Measurements from ENCODE around the gene JAKMIP2. TPM values are rescaled to one million over a fixed set of nuclear protein-coding genes. Genes with fewer than 3 reads are reported as not detected.

The JAKMIP2 gene
- total RNA-seq, 5 donors from 2014 or later (not counting 1 experiment from before 2014, with no cell fraction given), result 1.8 to 8.3 (median 5.7) TPM

GRCh38 chr5:147699496-147700088 is 82.9 kb downstream of the JAKMIP2 start:
- H3K27ac ChIP-seq (ENCODE audit: low read length), result no peak overlapping the region
- no peak overlapping the region for H3K4me3 ChIP-seq (ENCODE audit: control insufficient read depth in 1 of 2, extremely low read depth in 1 of 2, low read length in 1 of 2)
- no peaks in the 10 kb centered on the region for H3K27me3 ChIP-seq (replicated peaks in 1 of 2; ENCODE audit: control insufficient read depth in 2 of 2, extremely low read depth in 1 of 2, insufficient read depth in 2 of 2, low read length in 1 of 2)
- no peak overlapping the region for H3K4me3 Mint-ChIP-seq
- no CpG with 5 or more reads among the region's 3 CpGs for WGBS (ENCODE audit: insufficient coverage)
- POLR2A ChIA-PET, result no interaction called here
- peaks cover 11 to 21% (median 15%) of the 10 kb centered on the region in 3 donors for H3K9me3 Mint-ChIP-seq
- H3K27me3 Mint-ChIP-seq, result peaks cover 0 to 3% of the 10 kb centered on the region in 2 donors
- DNase-seq, result no peak
- H3K4me1 ChIP-seq (ENCODE audit: control insufficient read depth in 1 of 2, extremely low read depth in 1 of 2, insufficient read depth in 2 of 2, low read length in 2 of 2), result no peaks in the 10 kb centered on the region
- H3K36me3 Mint-ChIP-seq, result peaks cover 22% of the 10 kb centered on the region
- CTCF ChIA-PET, result no interaction called here
- no peaks in the 10 kb centered on the region for H3K4me1 Mint-ChIP-seq
- H3K27ac Mint-ChIP-seq, result no peak overlapping the region
- no peaks in the 10 kb centered on the region for H3K36me3 ChIP-seq (ENCODE audit: control insufficient read depth in 2 of 2, extremely low read depth in 1 of 2, insufficient read depth in 1 of 2, low read length in 1 of 2)
- H3K9me3 ChIP-seq, result no peaks in the 10 kb centered on the region
- ATAC-seq (replicated peaks in 1 of 4), result no peak

GRCh38 chr5:147697380-147697779 is 85.1 kb downstream of the JAKMIP2 start:
- Mint-ChIP-seq H3K36me3 (peaks cover 24% of the 10 kb centered on the region), H3K4me1 (no peaks in the 10 kb centered on the region), H3K4me3 (no peak overlapping the region), H3K9me3 (peaks cover 11 to 21% (median 15%) of the 10 kb centered on the region in 3 donors), H3K27ac (no peak overlapping the region), H3K27me3 (peaks cover 0 to 3% of the 10 kb centered on the region in 2 donors)
- CTCF ChIA-PET, result no interaction called here
- no peaks in the 10 kb centered on the region for H3K4me1 ChIP-seq (ENCODE audit: control insufficient read depth in 1 of 2, extremely low read depth in 1 of 2, insufficient read depth in 2 of 2, low read length in 2 of 2)
- H3K27me3 ChIP-seq (replicated peaks in 1 of 2; ENCODE audit: control insufficient read depth in 2 of 2, extremely low read depth in 1 of 2, insufficient read depth in 2 of 2, low read length in 1 of 2), result no peaks in the 10 kb centered on the region
- H3K4me3 ChIP-seq (ENCODE audit: control insufficient read depth in 1 of 2, extremely low read depth in 1 of 2, low read length in 1 of 2), result no peak overlapping the region
- ATAC-seq (replicated peaks in 1 of 4), result no peak
- H3K9me3 ChIP-seq, result no peaks in the 10 kb centered on the region
- H3K27ac ChIP-seq (ENCODE audit: low read length), result no peak overlapping the region
- DNase-seq, result no peak
- no peaks in the 10 kb centered on the region for H3K36me3 ChIP-seq (ENCODE audit: control insufficient read depth in 2 of 2, extremely low read depth in 1 of 2, insufficient read depth in 1 of 2, low read length in 1 of 2)
- POLR2A ChIA-PET, result no interaction called here

DNA sequence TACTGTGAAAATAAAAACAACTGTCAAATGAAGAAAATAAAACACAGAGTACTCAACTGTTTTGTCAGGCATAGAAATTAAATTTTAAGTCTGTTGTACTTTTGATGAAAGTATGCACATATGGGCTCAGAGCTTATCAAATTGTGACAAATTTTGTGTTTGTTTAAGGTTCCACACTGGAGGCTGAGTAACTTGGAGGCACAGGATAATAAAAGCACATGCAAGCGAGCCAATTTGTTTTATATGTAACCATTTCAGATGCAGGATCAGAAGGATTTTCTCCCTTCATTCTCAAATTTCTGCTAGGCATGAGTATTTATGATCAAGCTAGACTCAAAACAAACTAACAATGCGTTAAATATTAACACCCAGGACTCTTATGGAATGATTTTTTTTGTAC is 87.8 kb downstream of the JAKMIP2 start:
- Histone ChIP-seq H3K4me1 (ENCODE audit: control insufficient read depth in 1 of 2, extremely low read depth in 1 of 2, insufficient read depth in 2 of 2, low read length in 2 of 2) (no peaks in the 10 kb centered on the region), H3K27ac (ENCODE audit: low read length) (no peak overlapping the region), H3K9me3 (no peaks in the 10 kb centered on the region), H3K36me3 (ENCODE audit: control insufficient read depth in 2 of 2, extremely low read depth in 1 of 2, insufficient read depth in 1 of 2, low read length in 1 of 2) (no peaks in the 10 kb centered on the region), H3K4me3 (ENCODE audit: control insufficient read depth in 1 of 2, extremely low read depth in 1 of 2, low read length in 1 of 2) (no peak overlapping the region), H3K27me3 (replicated peaks in 1 of 2; ENCODE audit: control insufficient read depth in 2 of 2, extremely low read depth in 1 of 2, insufficient read depth in 2 of 2, low read length in 1 of 2) (no peaks in the 10 kb centered on the region)
- POLR2A ChIA-PET, result no interaction called here
- peaks cover 11 to 21% (median 15%) of the 10 kb centered on the region in 3 donors for H3K9me3 Mint-ChIP-seq
- no peak overlapping the region for H3K27ac Mint-ChIP-seq
- WGBS (ENCODE audit: insufficient coverage), result no CpG with 5 or more reads among the region's 2 CpGs
- H3K4me1 Mint-ChIP-seq, result no peaks in the 10 kb centered on the region
- ATAC-seq (replicated peaks in 1 of 4) (no peak), DNase-seq (no peak)
- H3K4me3 Mint-ChIP-seq, result no peak overlapping the region
- CTCF ChIA-PET, result no interaction called here
- H3K27me3 Mint-ChIP-seq, result peaks cover 0 to 3% of the 10 kb centered on the region in 2 donors
- peaks cover 28% of the 10 kb centered on the region for H3K36me3 Mint-ChIP-seq

DNA sequence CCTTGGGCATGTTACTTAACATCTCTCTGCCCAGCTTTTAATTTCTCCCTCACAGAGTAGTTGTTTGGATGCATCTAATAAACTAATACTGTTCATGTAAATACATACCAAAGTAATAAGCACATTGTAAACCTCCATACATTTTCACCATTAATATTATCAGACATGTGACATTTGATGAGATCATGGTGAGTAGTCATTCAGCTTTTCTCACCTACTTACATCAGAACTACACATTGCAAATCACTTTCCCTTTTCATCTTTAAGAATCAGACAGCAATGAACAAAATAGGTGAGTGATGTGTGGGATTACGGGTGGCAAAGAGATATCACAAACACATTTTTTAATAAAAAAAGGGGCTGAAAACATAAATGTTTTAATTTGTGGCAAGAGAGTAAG is 89.3 kb downstream of the JAKMIP2 start:
- Mint-ChIP-seq H3K27ac (no peak overlapping the region), H3K4me3 (no peak overlapping the region), H3K36me3 (peaks cover 17% of the 10 kb centered on the region), H3K27me3 (peaks cover 0 to 3% of the 10 kb centered on the region in 2 donors), H3K9me3 (peaks cover 4 to 11% (median 9%) of the 10 kb centered on the region in 3 donors), H3K4me1 (no peaks in the 10 kb centered on the region)
- H3K4me3 ChIP-seq (ENCODE audit: control insufficient read depth in 1 of 2, extremely low read depth in 1 of 2, low read length in 1 of 2), result no peak overlapping the region
- H3K4me1 ChIP-seq (ENCODE audit: control insufficient read depth in 1 of 2, extremely low read depth in 1 of 2, insufficient read depth in 2 of 2, low read length in 2 of 2), result no peaks in the 10 kb centered on the region
- ATAC-seq (replicated peaks in 1 of 4), result no peak
- DNase-seq, result no peak
- no peaks in the 10 kb centered on the region for H3K27me3 ChIP-seq (replicated peaks in 1 of 2; ENCODE audit: control insufficient read depth in 2 of 2, extremely low read depth in 1 of 2, insufficient read depth in 2 of 2, low read length in 1 of 2)
- H3K9me3 ChIP-seq, result no peaks in the 10 kb centered on the region
- H3K36me3 ChIP-seq (ENCODE audit: control insufficient read depth in 2 of 2, extremely low read depth in 1 of 2, insufficient read depth in 1 of 2, low read length in 1 of 2), result no peaks in the 10 kb centered on the region
- no peak overlapping the region for H3K27ac ChIP-seq (ENCODE audit: low read length)
- CTCF ChIA-PET, result no interaction called here
- no CpG with 5 or more reads among the region's 1 CpG for WGBS (ENCODE audit: insufficient coverage)
- POLR2A ChIA-PET, result no interaction called here

DNA sequence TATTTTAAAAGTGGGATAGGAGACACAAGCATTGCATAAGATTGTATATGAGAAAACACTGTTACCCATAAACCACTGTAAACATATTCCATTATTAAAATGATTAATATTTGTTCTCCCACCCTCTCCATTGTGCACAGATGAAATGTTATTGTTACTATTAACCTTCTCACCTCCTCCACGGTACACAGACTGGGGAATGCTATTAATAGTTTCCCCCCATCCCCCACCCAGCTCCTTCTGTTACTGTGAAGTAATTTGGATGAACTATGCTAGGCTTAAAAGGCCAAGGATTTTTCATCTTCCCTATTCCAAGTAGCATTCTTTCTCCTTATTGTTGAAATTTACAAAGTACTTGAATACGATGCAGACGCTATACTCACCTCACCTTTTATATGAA is 91.4 kb downstream of the JAKMIP2 start:
- DNase-seq (no peak), ATAC-seq (replicated peaks in 1 of 4) (no peak)
- no peak overlapping the region for H3K4me3 ChIP-seq (ENCODE audit: control insufficient read depth in 1 of 2, extremely low read depth in 1 of 2, low read length in 1 of 2)
- Mint-ChIP-seq H3K4me1 (no peaks in the 10 kb centered on the region), H3K27me3 (no peaks in the 10 kb centered on the region), H3K4me3 (no peak overlapping the region), H3K27ac (no peak overlapping the region), H3K9me3 (peaks cover 0 to 3% (median 0%) of the 10 kb centered on the region in 3 donors), H3K36me3 (peaks cover 7% of the 10 kb centered on the region)
- no peaks in the 10 kb centered on the region for H3K9me3 ChIP-seq
- H3K36me3 ChIP-seq (ENCODE audit: control insufficient read depth in 2 of 2, extremely low read depth in 1 of 2, insufficient read depth in 1 of 2, low read length in 1 of 2), result no peaks in the 10 kb centered on the region
- ChIA-PET CTCF (no interaction called here), POLR2A (no interaction called here)
- H3K27me3 ChIP-seq (replicated peaks in 1 of 2; ENCODE audit: control insufficient read depth in 2 of 2, extremely low read depth in 1 of 2, insufficient read depth in 2 of 2, low read length in 1 of 2), result no peaks in the 10 kb centered on the region
- WGBS (ENCODE audit: insufficient coverage), result 93% methylated on average over 2 of the region's 3 CpGs
- no peaks in the 10 kb centered on the region for H3K4me1 ChIP-seq (ENCODE audit: control insufficient read depth in 1 of 2, extremely low read depth in 1 of 2, insufficient read depth in 2 of 2, low read length in 2 of 2)
- H3K27ac ChIP-seq (ENCODE audit: low read length), result no peak overlapping the region

- Mint-ChIP-seq H3K36me3 (peaks cover 7% of the 10 kb centered on the region), H3K9me3 (peaks cover 0 to 3% (median 0%) of the 10 kb centered on the region in 3 donors), H3K27me3 (no peaks in the 10 kb centered on the region), H3K27ac (no peak overlapping the region), H3K4me1 (no peaks in the 10 kb centered on the region), H3K4me3 (no peak overlapping the region)
- Histone ChIP-seq H3K27me3 (replicated peaks in 1 of 2; ENCODE audit: control insufficient read depth in 2 of 2, extremely low read depth in 1 of 2, insufficient read depth in 2 of 2, low read length in 1 of 2) (no peaks in the 10 kb centered on the region), H3K4me3 (ENCODE audit: control insufficient read depth in 1 of 2, extremely low read depth in 1 of 2, low read length in 1 of 2) (no peak overlapping the region), H3K9me3 (no peaks in the 10 kb centered on the region), H3K36me3 (ENCODE audit: control insufficient read depth in 2 of 2, extremely low read depth in 1 of 2, insufficient read depth in 1 of 2, low read length in 1 of 2) (no peaks in the 10 kb centered on the region), H3K27ac (ENCODE audit: low read length) (no peak overlapping the region), H3K4me1 (ENCODE audit: control insufficient read depth in 1 of 2, extremely low read depth in 1 of 2, insufficient read depth in 2 of 2, low read length in 2 of 2) (no peaks in the 10 kb centered on the region)
- CTCF ChIA-PET, result no interaction called here
- DNase-seq (no peak), ATAC-seq (replicated peaks in 1 of 4) (no peak)
- POLR2A ChIA-PET, result no interaction called here
- no CpG with 5 or more reads among the region's 2 CpGs for WGBS (ENCODE audit: insufficient coverage)
Measured at GRCh38 chr5:147690595-147690994, 91.9 kb downstream of the JAKMIP2 start.

DNA sequence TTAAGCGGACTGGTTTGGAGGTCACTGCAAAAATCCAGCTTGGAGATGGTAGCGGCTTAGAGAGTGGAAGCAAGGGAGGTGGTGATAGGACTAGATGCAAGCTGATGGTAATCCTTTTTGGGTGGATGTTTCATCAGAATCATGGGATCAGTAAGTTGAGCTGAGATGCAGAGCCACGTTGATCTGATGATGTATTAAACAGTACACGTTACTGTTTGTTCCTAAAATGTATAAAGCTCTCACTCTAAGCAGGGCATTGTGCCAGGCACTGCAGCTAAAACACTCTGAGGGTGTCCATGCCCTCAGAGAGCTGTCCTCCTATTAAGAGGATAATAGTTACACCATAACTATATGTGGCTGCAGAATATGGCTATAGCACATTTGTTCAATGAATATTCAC is 93.1 kb downstream of the JAKMIP2 start:
- peaks cover 5% of the 10 kb centered on the region for H3K36me3 Mint-ChIP-seq
- no peak for ATAC-seq (replicated peaks in 1 of 4)
- no peak overlapping the region for H3K27ac ChIP-seq (ENCODE audit: low read length)
- H3K36me3 ChIP-seq (ENCODE audit: control insufficient read depth in 2 of 2, extremely low read depth in 1 of 2, insufficient read depth in 1 of 2, low read length in 1 of 2), result no peaks in the 10 kb centered on the region
- H3K4me3 ChIP-seq (ENCODE audit: control insufficient read depth in 1 of 2, extremely low read depth in 1 of 2, low read length in 1 of 2), result no peak overlapping the region
- no peaks in the 10 kb centered on the region for H3K4me1 ChIP-seq (ENCODE audit: control insufficient read depth in 1 of 2, extremely low read depth in 1 of 2, insufficient read depth in 2 of 2, low read length in 2 of 2)
- H3K27ac Mint-ChIP-seq, result no peak overlapping the region
- no peaks in the 10 kb centered on the region for H3K27me3 Mint-ChIP-seq
- CTCF ChIA-PET, result no interaction called here
- POLR2A ChIA-PET, result no interaction called here
- H3K4me1 Mint-ChIP-seq, result no peaks in the 10 kb centered on the region
- no peak overlapping the region for H3K4me3 Mint-ChIP-seq
- H3K9me3 ChIP-seq, result no peaks in the 10 kb centered on the region
- no peaks in the 10 kb centered on the region for H3K9me3 Mint-ChIP-seq
- 77% methylated on average over 4 of the region's 4 CpGs for WGBS (ENCODE audit: insufficient coverage)
- no peaks in the 10 kb centered on the region for H3K27me3 ChIP-seq (replicated peaks in 1 of 2; ENCODE audit: control insufficient read depth in 2 of 2, extremely low read depth in 1 of 2, insufficient read depth in 2 of 2, low read length in 1 of 2)
- DNase-seq, result no peak
